GM11168 (cell line): ENCODE results near the gene TMEM107.

ENCODE experiments used
- in situ Hi-C: fragments of 300-500 bp; cut with MboI; formaldehyde crosslinking; loops from one replicate; pipeline ENCODE4 v1.12.0; 2022; ENCODE audit warnings: low sequenced_read_pairs; ENCODE audit not compliant: unreplicated experiment

TMEM107 gene

DNA sequence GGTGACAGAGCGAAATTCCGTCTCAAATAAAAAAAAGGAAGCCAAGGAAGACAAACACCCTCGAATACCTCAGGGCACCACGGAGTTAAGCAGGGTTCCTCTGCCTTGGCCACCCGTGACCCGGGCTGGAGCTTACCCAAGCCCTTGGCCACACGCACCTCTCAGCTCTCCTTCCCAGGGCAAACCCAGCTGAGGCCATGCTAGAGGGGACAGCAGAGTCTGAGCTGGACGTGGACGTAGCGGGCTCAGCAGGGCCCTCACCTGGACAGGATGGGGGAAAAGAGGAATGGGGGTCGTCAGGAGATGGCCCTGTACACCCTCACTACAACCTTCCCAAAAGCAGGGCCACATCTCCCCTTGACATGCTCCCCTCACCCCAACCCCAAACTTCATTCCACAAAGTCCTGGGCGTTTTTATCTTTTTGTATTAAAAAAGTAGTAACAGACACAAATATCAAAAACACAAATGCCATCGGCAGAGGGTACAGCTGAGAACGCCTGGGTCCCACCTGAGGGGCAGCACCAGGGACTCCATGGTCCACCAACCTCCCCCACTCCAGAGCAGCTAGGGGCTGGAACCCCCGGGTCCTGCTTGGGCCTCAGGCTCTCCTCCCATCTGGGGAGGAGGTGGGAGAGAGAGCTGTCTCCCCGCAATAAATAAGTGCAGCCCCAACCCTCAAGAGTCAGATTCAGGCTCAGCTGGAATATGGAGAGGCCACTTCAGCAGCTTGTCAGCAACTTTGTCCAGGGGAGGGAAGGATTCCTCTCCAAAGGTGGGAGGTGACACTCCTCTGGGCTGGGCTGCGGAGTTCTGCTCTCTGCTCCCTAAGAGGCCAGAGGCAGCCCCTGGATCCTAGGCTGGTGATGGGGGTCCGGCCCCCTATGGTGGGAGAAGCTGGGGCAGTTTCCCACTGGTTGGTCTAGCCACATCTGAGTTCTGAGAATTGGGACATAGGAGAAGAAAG lies 35.8 kb downstream of the TMEM107 start:
- in situ Hi-C loops = no loop called here

DNA sequence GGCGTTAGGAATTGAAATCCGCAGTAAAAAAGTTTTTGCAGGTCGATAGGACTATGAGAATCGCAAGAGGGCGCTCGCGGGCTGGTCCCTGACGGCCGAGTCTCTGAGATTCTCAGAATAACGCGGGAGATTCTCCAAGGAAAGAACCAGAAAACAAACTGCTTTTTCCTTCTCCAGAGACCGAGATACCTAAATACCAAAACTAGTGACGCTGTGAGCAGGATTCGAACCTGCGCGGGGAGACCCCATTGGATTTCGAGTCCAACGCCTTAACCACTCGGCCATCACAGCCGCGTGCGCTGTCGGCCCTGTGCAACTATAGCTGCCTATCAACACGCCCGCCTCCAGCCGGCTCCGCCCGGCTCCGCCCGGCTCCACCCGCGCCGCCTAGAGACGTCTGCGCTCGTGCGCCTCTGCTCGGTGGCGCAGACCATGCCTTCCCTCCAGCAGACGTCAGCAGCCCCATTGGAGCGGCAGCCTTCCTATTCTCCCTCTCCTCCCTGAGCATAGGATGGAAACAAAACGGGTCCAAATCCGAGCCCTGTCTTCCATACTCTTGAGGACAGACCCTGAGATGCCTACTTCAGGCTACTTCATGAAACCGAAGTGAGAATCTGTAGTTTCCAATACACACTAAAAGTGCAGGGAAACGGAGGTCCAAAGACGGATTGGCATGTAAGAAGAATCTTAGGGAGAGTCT lies 37.4 kb downstream of the TMEM107 start:
- in situ Hi-C loops = no loop called here

DNA sequence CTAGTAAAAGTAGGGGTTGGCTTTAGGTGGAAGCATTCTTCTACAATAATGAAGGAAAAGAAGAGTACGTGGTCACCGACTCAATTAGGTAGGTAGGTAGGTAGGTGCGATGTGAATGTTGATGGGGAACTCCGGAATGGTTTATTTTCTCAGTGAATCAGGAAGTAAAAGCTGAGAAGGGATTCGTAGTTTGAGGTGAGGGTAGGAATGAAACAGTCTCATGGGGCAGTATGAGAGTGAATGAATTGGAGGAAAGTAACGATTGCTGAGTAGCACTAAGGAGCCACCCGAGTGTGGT lies 37.9 kb downstream of the TMEM107 start:
- in situ Hi-C loops = no loop called here

- in situ Hi-C loops = no loop called here
These were observed 38.4 kb downstream of the TMEM107 start for GRCh38 chr17:8137645-8138373.

GRCh38 chr17:8133941-8134340 lies 42.2 kb downstream of the TMEM107 start:
- in situ Hi-C loops = no loop called here

DNA sequence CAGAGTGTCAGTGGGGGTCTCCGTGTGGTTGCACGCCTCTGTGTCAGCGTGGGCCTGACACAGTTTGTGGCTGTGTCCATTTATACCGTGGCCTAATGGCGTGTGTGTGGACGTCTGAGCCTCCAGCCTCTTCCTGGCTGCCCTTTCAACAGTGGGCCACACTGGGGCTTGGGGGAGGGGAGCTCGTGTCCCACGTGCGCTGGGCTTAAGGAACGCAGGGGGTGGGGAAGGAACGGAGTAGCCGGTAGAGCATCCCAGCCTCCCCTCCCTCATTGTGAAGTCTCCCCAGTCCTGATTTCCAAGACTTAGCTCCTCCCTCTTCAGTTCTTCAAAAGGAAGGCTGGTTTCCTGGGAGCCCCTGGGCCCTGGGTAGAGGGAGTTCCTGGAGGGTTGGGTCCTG lies 42.8 kb downstream of the TMEM107 start:
- in situ Hi-C loops = no loop called here

DNA sequence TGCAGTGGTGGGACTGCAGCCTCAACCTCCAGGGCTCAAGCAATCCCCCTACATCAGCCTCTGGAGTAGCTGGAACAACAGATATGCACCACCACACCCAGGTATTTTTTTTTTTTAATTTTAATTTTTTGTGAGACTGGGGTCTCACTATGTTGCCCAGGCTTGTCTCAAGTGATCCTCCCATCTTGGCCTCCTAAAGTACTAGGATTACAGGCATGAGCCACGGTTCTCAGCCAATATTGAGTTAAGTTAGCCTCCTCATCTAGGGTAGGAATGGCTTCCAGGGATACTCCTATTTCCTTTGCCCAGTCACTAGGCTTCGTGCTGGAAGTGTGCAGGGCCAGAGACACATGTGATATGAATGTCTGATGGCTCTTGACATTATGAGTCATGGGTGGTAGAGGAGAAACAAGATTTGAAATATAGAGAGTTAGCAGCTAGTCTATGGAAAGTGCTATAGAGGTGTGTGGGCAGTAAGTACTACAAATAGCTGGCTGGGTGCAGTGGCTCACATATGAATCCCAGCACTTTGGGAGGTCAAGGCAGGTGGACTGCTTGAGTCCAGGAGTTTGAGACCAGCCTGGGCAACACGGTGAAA lies 44.2 kb downstream of the TMEM107 start:
- in situ Hi-C loops = no loop called here

DNA sequence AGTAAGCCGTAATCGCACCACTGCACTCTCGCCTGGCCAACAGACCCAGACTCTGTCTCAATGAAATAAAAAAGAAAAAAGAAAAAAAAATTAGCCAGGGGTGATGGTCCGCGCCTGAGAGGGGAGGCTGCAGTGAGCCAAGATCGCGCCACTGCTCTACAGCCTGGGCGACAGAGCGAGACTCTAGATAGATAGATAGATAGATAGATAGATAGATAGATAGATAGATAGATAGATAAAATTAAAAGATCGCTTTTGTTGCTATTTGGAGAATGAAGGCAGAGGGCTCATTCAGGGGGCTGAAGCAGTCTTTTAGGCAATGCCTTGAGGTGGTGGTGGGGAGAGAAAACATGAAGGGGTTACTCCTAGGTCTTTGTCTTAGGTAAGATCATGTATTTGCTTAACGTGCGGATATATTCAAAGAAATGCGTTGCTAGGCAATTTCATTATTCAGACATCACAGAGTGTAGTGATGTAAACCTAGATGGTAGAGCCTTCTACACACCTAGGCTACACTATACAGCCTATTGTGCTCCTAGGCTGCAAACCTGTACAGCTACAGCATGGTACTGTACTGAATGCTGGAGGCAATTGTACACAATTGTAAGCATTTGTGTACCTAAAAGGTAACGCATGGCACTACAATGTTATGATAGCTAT lies 47.9 kb downstream of the TMEM107 start:
- in situ Hi-C loops = no loop called here

- in situ Hi-C loops = no loop called here
These were observed 49.6 kb downstream of the TMEM107 start for GRCh38 chr17:8126491-8127066.

- in situ Hi-C loops = no loop called here
These were observed 50.2 kb downstream of the TMEM107 start for GRCh38 chr17:8125947-8126490.

- in situ Hi-C loops = no loop called here
These were observed 50.8 kb downstream of the TMEM107 start for GRCh38 chr17:8125154-8125946.

DNA sequence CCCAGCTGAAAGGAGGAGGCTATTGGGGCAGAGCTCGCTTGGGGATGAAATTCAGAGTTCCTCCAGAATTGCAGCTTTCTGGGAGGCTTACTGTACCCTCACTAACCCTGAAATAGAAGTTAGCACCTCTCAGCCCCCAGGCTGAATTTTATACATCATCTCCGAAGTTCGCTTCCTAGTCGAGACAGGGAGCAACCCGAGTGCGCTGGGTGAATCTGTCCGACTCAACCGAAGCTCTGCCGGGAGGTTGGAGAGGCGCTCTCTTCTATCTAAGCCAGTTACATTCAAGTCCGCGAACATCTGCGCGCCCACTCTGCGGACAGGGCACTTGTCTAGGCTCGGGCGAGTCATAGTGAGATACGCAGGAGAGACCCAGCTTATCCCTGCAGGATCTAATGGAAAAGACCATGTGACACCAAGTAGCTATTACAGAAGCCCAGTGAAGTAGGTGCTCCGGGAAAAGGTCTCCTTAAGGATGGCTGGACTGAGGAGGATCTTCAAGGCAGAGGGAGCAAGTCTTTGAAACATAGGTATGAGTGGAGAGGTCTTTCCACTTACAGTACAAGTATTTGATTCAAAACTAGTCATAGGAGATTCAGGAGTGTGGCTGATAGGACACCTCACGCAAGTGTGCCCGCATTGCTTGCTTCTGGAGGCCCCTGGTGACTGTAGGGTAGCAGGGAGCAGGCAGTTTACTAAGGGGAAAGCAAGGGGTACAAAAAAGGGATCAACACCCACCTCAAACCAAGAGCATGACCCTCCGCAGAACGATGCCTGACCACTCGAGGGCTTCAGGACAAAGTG lies 51.6 kb downstream of the TMEM107 start:
- in situ Hi-C loops = no loop called here

- in situ Hi-C loops = no loop called here
These were observed 52.4 kb downstream of the TMEM107 start, which contains the start of gene HES7 for GRCh38 chr17:8123695-8124349. Gene HES7, minus strand, starts transcription at chr17:8124106. Its CDS starts 22 bp downstream, at chr17:8124084.

DNA sequence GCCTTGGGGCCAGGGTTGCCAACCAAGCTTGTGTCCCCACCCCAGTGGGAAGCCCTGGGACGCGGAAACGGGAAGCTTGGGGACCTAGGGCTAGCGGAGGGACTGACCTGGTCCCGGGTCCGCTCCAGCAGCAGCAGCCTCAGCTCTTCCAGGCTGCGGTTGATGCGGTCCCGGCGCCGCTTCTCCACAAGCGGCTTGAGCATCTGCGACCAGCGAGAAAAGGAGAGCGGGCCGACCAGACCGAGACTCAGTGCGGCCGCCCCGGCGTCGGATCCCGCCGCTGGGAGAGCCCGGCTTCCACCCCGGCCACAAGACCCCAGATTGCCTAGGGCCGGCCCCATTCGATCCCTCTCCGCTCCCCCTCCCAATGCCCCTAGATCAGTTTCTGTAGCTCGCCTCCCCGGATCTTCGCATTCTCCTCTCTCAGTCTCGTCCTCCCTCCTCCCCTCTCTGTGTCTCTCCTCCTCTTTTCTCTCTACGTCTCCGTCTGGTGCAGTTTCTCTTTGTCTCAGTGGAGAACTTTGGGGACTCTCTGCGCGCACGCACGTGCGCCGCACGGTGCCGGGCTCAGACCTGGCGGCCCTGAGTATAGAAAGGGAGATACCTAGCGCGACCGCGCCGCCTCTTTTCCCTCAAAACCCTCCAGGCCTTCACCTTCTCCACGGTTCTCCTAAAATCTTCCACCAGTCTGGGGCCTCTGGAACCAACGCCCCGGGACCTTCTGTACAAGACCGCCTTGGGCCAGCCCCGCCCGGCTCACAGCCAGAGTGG lies 53.1 kb downstream of the TMEM107 start:
- in situ Hi-C loops = no loop called here
